DOHH2 (cell line): Measurements from ENCODE around the gene MMS22L.

Experiments used
- CTCF ChIP-seq: fragments of 200-600 bp; sonication (generic); IDR thresholded peaks from one replicate; pipeline ENCODE4 v1.5.1; 2014; ENCODE audit warnings: antibody characterized with exemption, mild to moderate bottlenecking, low read depth, low read length; ENCODE audit not compliant: poor library complexity, severe bottlenecking
- EZH2phosphoT487 ChIP-seq: fragments of 200-600 bp; sonication (generic); IDR thresholded peaks from 2 replicates; pipeline ENCODE4 v1.6.1; 2017; ENCODE audit warnings: borderline replicate concordance, mild to moderate bottlenecking, antibody characterized with exemption, low read length, moderate library complexity, mixed read lengths

- no peak for TF ChIP-seq CTCF
- TF ChIP-seq EZH2phosphoT487: no peak
Measured at GRCh38 chr6:97269821-97270220, 13.2 kb downstream of the MMS22L start.
